ENCODE data around the gene ZBTB7C. TPM values are rescaled to one million over a fixed set of nuclear protein-coding genes. Genes with fewer than 3 reads are reported as not detected.

ZBTB7C gene
- total RNA-seq, 1 donor from 2014 or later = 0.61 TPM

- no peaks in the 10 kb centered on the region for H3K9me3 Mint-ChIP-seq
- no peak for DNase-seq (ENCODE audit: low read depth, low spot score)
- no peaks in the 10 kb centered on the region for H3K36me3 Mint-ChIP-seq (ENCODE audit: low read depth)
- H3K4me3 Mint-ChIP-seq = no peak overlapping the region
- TF ChIP-seq CTCF (conservative IDR thresholded peaks at IDR 0.05) = no peak
- no peak overlapping the region for H3K27ac Mint-ChIP-seq (ENCODE audit: unreplicated experiment)
- H3K27me3 Mint-ChIP-seq (ENCODE audit: low read depth) = peaks cover 8% of the 10 kb centered on the region
- peaks cover 18% of the 10 kb centered on the region for H3K4me1 Mint-ChIP-seq
These were observed 286.4 kb downstream of the ZBTB7C start for GRCh38 chr18:48122816-48123215.

DNA sequence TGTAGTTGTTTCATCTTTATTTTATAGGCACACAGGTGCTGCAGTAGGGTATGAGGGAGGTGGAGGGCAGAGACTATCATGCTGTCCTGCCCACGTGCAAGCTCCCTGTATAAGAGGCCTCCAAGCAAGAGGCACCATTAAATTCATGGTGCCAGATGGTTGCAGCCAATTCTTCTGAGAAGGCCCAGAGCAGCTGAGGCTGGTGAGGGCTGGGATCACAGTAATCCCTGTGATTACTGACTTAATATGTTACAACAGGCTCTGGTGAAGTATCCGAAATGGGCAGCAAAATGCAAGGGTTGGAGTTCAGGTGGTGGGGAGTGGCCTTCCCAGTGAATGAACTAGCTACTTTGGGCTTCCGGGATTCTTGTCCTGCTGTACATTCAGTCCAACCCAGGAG is 286.8 kb downstream of the ZBTB7C start:
- no peak for TF ChIP-seq CTCF (conservative IDR thresholded peaks at IDR 0.05)
- H3K4me1 Mint-ChIP-seq = peaks cover 18% of the 10 kb centered on the region
- H3K27ac Mint-ChIP-seq (ENCODE audit: unreplicated experiment) = no peak overlapping the region
- H3K36me3 Mint-ChIP-seq (ENCODE audit: low read depth) = no peaks in the 10 kb centered on the region
- no peak overlapping the region for H3K4me3 Mint-ChIP-seq
- H3K27me3 Mint-ChIP-seq (ENCODE audit: low read depth) = peaks cover 8% of the 10 kb centered on the region
- DNase-seq (ENCODE audit: low read depth, low spot score) = no peak
- H3K9me3 Mint-ChIP-seq = no peaks in the 10 kb centered on the region

- Mint-ChIP-seq H3K27ac (ENCODE audit: unreplicated experiment) (no peak overlapping the region), H3K9me3 (no peaks in the 10 kb centered on the region), H3K27me3 (ENCODE audit: low read depth) (peaks cover 8% of the 10 kb centered on the region), H3K4me3 (no peak overlapping the region), H3K36me3 (ENCODE audit: low read depth) (no peaks in the 10 kb centered on the region), H3K4me1 (peaks cover 18% of the 10 kb centered on the region)
- no peak for DNase-seq (ENCODE audit: low read depth, low spot score)
- no peak for TF ChIP-seq CTCF (conservative IDR thresholded peaks at IDR 0.05)
These were observed 287.4 kb downstream of the ZBTB7C start for GRCh38 chr18:48121752-48122151.

DNA sequence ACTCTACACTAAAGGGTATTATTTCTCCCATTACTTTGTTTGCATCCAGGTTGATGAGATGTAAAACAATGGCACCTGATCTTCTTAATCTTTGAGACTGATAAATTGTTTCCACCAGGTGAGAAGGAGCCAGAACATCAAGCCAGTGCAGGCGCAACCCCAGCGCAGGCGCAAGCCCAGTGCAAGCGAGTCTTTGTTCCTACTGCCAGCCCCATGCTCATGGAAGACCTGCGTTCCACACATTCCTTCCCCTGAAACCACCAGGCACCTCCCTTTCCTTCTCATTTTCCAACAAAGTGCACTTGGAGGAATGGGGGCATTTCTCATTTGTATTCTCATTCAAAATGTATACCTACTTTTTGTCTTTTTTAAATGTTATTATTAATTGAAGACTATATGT is 290.0 kb downstream of the ZBTB7C start:
- Mint-ChIP-seq H3K27me3 (ENCODE audit: low read depth) (no peaks in the 10 kb centered on the region), H3K4me3 (no peak overlapping the region), H3K4me1 (peaks cover 14% of the 10 kb centered on the region), H3K27ac (ENCODE audit: unreplicated experiment) (peak overlapping the region; percentile 3), H3K9me3 (no peaks in the 10 kb centered on the region), H3K36me3 (ENCODE audit: low read depth) (no peaks in the 10 kb centered on the region)
- DNase-seq (ENCODE audit: low read depth, low spot score) = no peak
- TF ChIP-seq CTCF (conservative IDR thresholded peaks at IDR 0.05) = no peak

DNA sequence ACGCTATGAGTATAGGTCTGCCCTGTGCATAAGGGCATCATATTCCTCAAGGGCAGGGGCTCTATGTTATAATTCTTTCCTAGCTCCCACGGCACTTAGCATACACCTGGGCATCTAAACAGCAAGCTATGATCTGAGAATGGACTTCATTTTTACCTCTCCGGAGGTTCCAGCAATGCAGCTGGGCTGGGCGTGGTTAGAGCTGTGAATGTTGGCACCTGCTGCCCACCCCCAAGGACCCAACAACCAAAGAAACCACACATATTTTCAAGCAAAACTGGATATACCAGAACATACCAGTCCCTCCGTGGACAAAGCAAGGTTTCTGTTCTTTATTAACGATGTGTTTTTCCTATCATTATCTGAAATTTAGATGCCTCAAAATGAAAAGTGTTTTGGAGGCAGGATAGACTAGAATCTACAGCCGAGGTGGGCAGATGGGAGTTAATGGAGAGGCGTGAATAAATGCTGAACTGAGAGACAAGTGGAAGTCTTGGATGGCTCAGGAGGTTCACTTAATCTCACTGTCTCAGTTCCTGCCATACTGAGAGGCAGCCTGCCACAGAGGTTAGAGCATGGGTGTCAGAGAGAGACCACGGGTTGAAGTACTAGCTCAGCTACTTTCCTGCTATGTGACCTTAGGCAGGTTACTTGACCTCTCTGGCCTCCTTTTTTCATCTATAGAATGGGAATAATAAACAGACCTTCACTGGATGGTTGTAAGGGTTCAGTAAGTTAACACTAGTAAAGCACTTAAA is 292.1 kb downstream of the ZBTB7C start:
- DNase-seq (ENCODE audit: low read depth, low spot score) = no peak
- H3K27ac Mint-ChIP-seq (ENCODE audit: unreplicated experiment) = no peak overlapping the region
- no peaks in the 10 kb centered on the region for H3K4me1 Mint-ChIP-seq
- H3K4me3 Mint-ChIP-seq = no peak overlapping the region
- no peaks in the 10 kb centered on the region for H3K9me3 Mint-ChIP-seq
- H3K27me3 Mint-ChIP-seq (ENCODE audit: low read depth) = no peaks in the 10 kb centered on the region
- H3K36me3 Mint-ChIP-seq (ENCODE audit: low read depth) = no peaks in the 10 kb centered on the region
- no peak for TF ChIP-seq CTCF (conservative IDR thresholded peaks at IDR 0.05)

All from neural crest cell (in vitro differentiated cells).